WTC11 (cell line): Measurements from ENCODE around the gene NPHS1. TPM values are rescaled to one million over a fixed set of nuclear protein-coding genes. Genes with fewer than 3 reads are reported as not detected.
A peak's percentile ranks its signal among the peaks of the same experiment; 100 is the strongest.

Experiments
- ATAC-seq: fragments of 200-7000 bp; cut with Tn5 transposase; 2 replicates; pipeline ENCODE4 v1.10.0; 2021; ENCODE audit warnings: mild to moderate bottlenecking, moderate library complexity
- CTCF ChIA-PET: fragments of 300-600 bp; sonication (Branson Sonifier 250); formaldehyde crosslinking; loops from one replicate; lab custom pipeline; 2021; ENCODE audit warnings: antibody characterized with exemption; lab: Charles Lee
- POLR2A ChIA-PET: fragments of 350-600 bp; sonication (Branson Sonifier 250); formaldehyde crosslinking; loops from one replicate; lab custom pipeline; 2021; ENCODE audit warnings: antibody characterized with exemption; lab: Charles Lee
- DNase-seq: peaks from one replicate; pipeline ENCODE4 v3.0.0; 2021; ENCODE audit warnings: low spot score
- H3K27ac Mint-ChIP-seq: 2 replicates; pipeline ENCODE4 v1.8.0; 2021; ENCODE audit warnings: mixed read lengths
- H3K27me3 Mint-ChIP-seq: 2 replicates; pipeline ENCODE4 v1.8.0; 2021; ENCODE audit warnings: low read depth, mild to moderate bottlenecking, moderate library complexity, mixed read lengths
- H3K36me3 Mint-ChIP-seq: 2 replicates; pipeline ENCODE4 v1.8.0; 2021; ENCODE audit warnings: mixed read lengths
- H3K4me1 Mint-ChIP-seq: 2 replicates; pipeline ENCODE4 v1.8.0; 2022; ENCODE audit warnings: mixed read lengths
- H3K4me3 Mint-ChIP-seq: 2 replicates; pipeline ENCODE4 v1.8.0; 2021; ENCODE audit warnings: mild to moderate bottlenecking, moderate library complexity, mixed read lengths
- H3K9me3 Mint-ChIP-seq: 2 replicates; pipeline ENCODE4 v1.8.0; 2021; ENCODE audit warnings: mixed read lengths
- AR ChIP-seq: fragments of 250-450 bp; sonication (Bioruptor Pico); IDR thresholded peaks from 2 replicates; pipeline ENCODE4 v1.9.0; 2021; ENCODE audit warnings: mild to moderate bottlenecking
- ATF1 ChIP-seq: sonication (generic); formaldehyde crosslinking; IDR thresholded peaks from 2 replicates; pipeline ENCODE4 v1.8.1; 2023; ENCODE audit warnings: mild to moderate bottlenecking, moderate library complexity, missing genetic modification reagents
- ATF2 ChIP-seq: sonication (generic); formaldehyde crosslinking; IDR thresholded peaks from 2 replicates; pipeline ENCODE4 v1.8.1; 2022; ENCODE audit warnings: low read depth, missing genetic modification reagents, borderline replicate concordance
- CBFB ChIP-seq: sonication (generic); formaldehyde crosslinking; IDR thresholded peaks from 2 replicates; pipeline ENCODE4 v1.8.1; 2022; ENCODE audit warnings: mild to moderate bottlenecking, low read depth, missing genetic modification reagents
- CREM ChIP-seq: sonication (generic); formaldehyde crosslinking; IDR thresholded peaks from 2 replicates; pipeline ENCODE4 v1.8.1; 2022; ENCODE audit warnings: mild to moderate bottlenecking, missing genetic modification reagents, moderate library complexity
- E2F4 ChIP-seq: sonication (generic); formaldehyde crosslinking; IDR thresholded peaks from 2 replicates; pipeline ENCODE4 v1.8.1; 2022; ENCODE audit warnings: low read depth, mild to moderate bottlenecking, moderate library complexity, missing genetic modification reagents, borderline replicate concordance
- E2F5 ChIP-seq: sonication (generic); formaldehyde crosslinking; IDR thresholded peaks from 2 replicates; pipeline ENCODE4 v1.8.1; 2022; ENCODE audit warnings: mild to moderate bottlenecking, moderate library complexity, missing genetic modification reagents
- FOXJ3 ChIP-seq: sonication (generic); formaldehyde crosslinking; IDR thresholded peaks from 2 replicates; pipeline ENCODE4 v1.9.0; 2021; ENCODE audit warnings: missing genetic modification reagents, mild to moderate bottlenecking, borderline replicate concordance
- GRHL2 ChIP-seq: fragments of 250-450 bp; sonication (Bioruptor Pico); IDR thresholded peaks from 2 replicates; pipeline ENCODE4 v1.8.0; 2022; ENCODE audit warnings: mild to moderate bottlenecking, moderate library complexity; ENCODE audit not compliant: insufficient replicate concordance, severe bottlenecking
- GTF2I ChIP-seq: fragments of 250-450 bp; sonication (Bioruptor Pico); conservative IDR thresholded peaks from 2 replicates; pipeline ENCODE4 v1.4.0; 2021; ENCODE audit warnings: mild to moderate bottlenecking
- JAZF1 ChIP-seq: fragments of 250-450 bp; sonication (Bioruptor Pico); IDR thresholded peaks from 2 replicates; pipeline ENCODE4 v1.9.0; 2021; ENCODE audit warnings: moderate library complexity, mild to moderate bottlenecking, inconsistent platforms
- MXD4 ChIP-seq: fragments of 250-450 bp; sonication (Bioruptor Pico); IDR thresholded peaks from 2 replicates; pipeline ENCODE4 v1.8.0; 2021; ENCODE audit warnings: mild to moderate bottlenecking, moderate library complexity, borderline replicate concordance
- NR1H2 ChIP-seq: sonication (generic); formaldehyde crosslinking; IDR thresholded peaks from 2 replicates; pipeline ENCODE4 v1.9.0; 2021; ENCODE audit warnings: mild to moderate bottlenecking, moderate library complexity, missing genetic modification reagents
- NR2C2 ChIP-seq: sonication (generic); formaldehyde crosslinking; IDR thresholded peaks from 2 replicates; pipeline ENCODE4 v1.8.0; 2022; ENCODE audit warnings: mild to moderate bottlenecking, missing genetic modification reagents
- RELA ChIP-seq: sonication (generic); formaldehyde crosslinking; IDR thresholded peaks from 2 replicates; pipeline ENCODE4 v1.8.1; 2022; ENCODE audit warnings: missing genetic modification reagents, mild to moderate bottlenecking, borderline replicate concordance
- SOX15 ChIP-seq: fragments of 250-450 bp; sonication (Bioruptor Pico); IDR thresholded peaks from 2 replicates; pipeline ENCODE4 v1.9.0; 2021; ENCODE audit warnings: mild to moderate bottlenecking
- TEAD1 ChIP-seq: sonication (generic); formaldehyde crosslinking; IDR thresholded peaks from 2 replicates; pipeline ENCODE4 v1.8.0; 2022; ENCODE audit warnings: mild to moderate bottlenecking, missing genetic modification reagents
- ZMAT4 ChIP-seq: fragments of 250-450 bp; sonication (Bioruptor Pico); IDR thresholded peaks from 2 replicates; pipeline ENCODE4 v1.9.0; 2021; ENCODE audit warnings: mild to moderate bottlenecking
- ZNF138 ChIP-seq: sonication (generic); formaldehyde crosslinking; conservative IDR thresholded peaks from 2 replicates; pipeline ENCODE4 v1.8.1; 2022; ENCODE audit warnings: mild to moderate bottlenecking, moderate library complexity, missing genetic modification reagents
- ZNF232 ChIP-seq: sonication (generic); formaldehyde crosslinking; IDR thresholded peaks from 2 replicates; pipeline ENCODE4 v1.8.0; 2022; ENCODE audit warnings: mild to moderate bottlenecking, missing genetic modification reagents
- ZNF281 ChIP-seq: sonication (generic); formaldehyde crosslinking; IDR thresholded peaks from 2 replicates; pipeline ENCODE4 v1.8.0; 2023; ENCODE audit warnings: mild to moderate bottlenecking, missing genetic modification reagents
- ZNF512 ChIP-seq: sonication (generic); formaldehyde crosslinking; IDR thresholded peaks from 2 replicates; pipeline ENCODE4 v1.8.1; 2022; ENCODE audit warnings: missing genetic modification reagents, borderline replicate concordance
- total RNA-seq: library from RNA; stranded (reverse); gene quantifications from 3 replicates; pipeline ENCODE4 v1.2.3, GENCODE V29; 2021

Gene NPHS1
- total RNA-seq, 1 experiment from 2014 or later, result 0.61 TPM

- TF ChIP-seq GTF2I (CRISPR knock-in tag), result no peak
- no peak for TF ChIP-seq CREM (CRISPR knock-in tag)
Measured at GRCh38 chr19:35872180-35872579, 19.9 kb upstream of the NPHS1 start (continued).

- ATAC-seq, result no peak
- Mint-ChIP-seq H3K4me3 (no peak overlapping the region), H3K27ac (no peak overlapping the region), H3K4me1 (peaks cover 26% of the 10 kb centered on the region), H3K9me3 (no peaks in the 10 kb centered on the region), H3K27me3 (peaks cover 34% of the 10 kb centered on the region), H3K36me3 (no peaks in the 10 kb centered on the region)
- TF ChIP-seq ATF2 (CRISPR knock-in tag) (no peak), ZNF138 (CRISPR knock-in tag) (no peak), SOX15 (CRISPR knock-in tag) (no peak), ZNF512 (no peak), ZNF232 (CRISPR knock-in tag) (no peak), FOXJ3 (CRISPR knock-in tag) (no peak), MXD4 (CRISPR knock-in tag) (no peak), ZMAT4 (no peak), ATF1 (no peak), CBFB (CRISPR knock-in tag) (no peak), GRHL2 (CRISPR knock-in tag) (no peak), ZNF281 (no peak), TEAD1 (no peak), E2F4 (CRISPR knock-in tag) (no peak)
- POLR2A ChIA-PET, result interaction anchor here (0.7 kb wide), 1 partner anchor 36 kb away, joined by 3 read pairs; no protein-coding TSS in a partner anchor
- CTCF ChIA-PET, result interaction anchor here (0.8 to 3.7 kb wide), 8 partner anchors 8 to 182 kb away, joined by 3 to 22 read pairs (median 4); partner anchors contain the start of gene THAP8
- no peak for DNase-seq
Measured at GRCh38 chr19:35871611-35872010, 19.3 kb upstream of the NPHS1 start.

- Mint-ChIP-seq H3K4me3 (peak overlapping the region; percentile 86), H3K36me3 (no peaks in the 10 kb centered on the region), H3K27me3 (peaks cover 35% of the 10 kb centered on the region), H3K4me1 (peaks cover 26% of the 10 kb centered on the region), H3K9me3 (no peaks in the 10 kb centered on the region), H3K27ac (no peak overlapping the region)
- DNase-seq, result peak; percentile 53
- CTCF ChIA-PET, result interaction anchor here (1.0 to 3.7 kb wide), 21 partner anchors 9 to 313 kb away, joined by 3 to 25 read pairs (median 4); partner anchors contain the start of genes KIRREL2, LIN37, PSENEN and THAP8
- no peak for TF ChIP-seq RELA (CRISPR knock-in tag)
- no peak for TF ChIP-seq AR
- TF ChIP-seq NR1H2 (CRISPR knock-in tag), result no peak
- no peak for TF ChIP-seq NR2C2 (CRISPR knock-in tag)
- TF ChIP-seq E2F5 (CRISPR knock-in tag), result no peak
- TF ChIP-seq JAZF1 (CRISPR knock-in tag), result no peak
- ATAC-seq, result no peak
- POLR2A ChIA-PET, result interaction anchor here (0.7 to 3.0 kb wide), 4 partner anchors 9 to 183 kb away, joined by 3 to 15 read pairs (median 6); partner anchors contain the start of genes KIRREL2 and THAP8
Measured at GRCh38 chr19:35870798-35871197, 18.5 kb upstream of the NPHS1 start.
